Body of pancreas (tissue), 4 donors: Measurements from ENCODE around the gene SETD2.

Experiments
- POLR2A ChIP-seq, 3 donors: fragments of 450-650 bp; IDR thresholded peaks; one replicate each; pipeline ENCODE4 v1.6.1; 2016; ENCODE audit warnings: antibody characterized with exemption in 3 of 3, mild to moderate bottlenecking in 2 of 3
- TF ChIP-seq, protein P1 (sequence below), 7 experiments: fragments of 450-650 bp in 4 of 7; fragments of 200-600 bp in 3 of 7; sonication (generic) in 3 of 7; IDR thresholded peaks; one replicate each; pipeline ENCODE4 v1.5.1; 2016 to 2019; ENCODE audit warnings: antibody characterized with exemption in 7 of 7

- TF ChIP-seq, protein P1, sequence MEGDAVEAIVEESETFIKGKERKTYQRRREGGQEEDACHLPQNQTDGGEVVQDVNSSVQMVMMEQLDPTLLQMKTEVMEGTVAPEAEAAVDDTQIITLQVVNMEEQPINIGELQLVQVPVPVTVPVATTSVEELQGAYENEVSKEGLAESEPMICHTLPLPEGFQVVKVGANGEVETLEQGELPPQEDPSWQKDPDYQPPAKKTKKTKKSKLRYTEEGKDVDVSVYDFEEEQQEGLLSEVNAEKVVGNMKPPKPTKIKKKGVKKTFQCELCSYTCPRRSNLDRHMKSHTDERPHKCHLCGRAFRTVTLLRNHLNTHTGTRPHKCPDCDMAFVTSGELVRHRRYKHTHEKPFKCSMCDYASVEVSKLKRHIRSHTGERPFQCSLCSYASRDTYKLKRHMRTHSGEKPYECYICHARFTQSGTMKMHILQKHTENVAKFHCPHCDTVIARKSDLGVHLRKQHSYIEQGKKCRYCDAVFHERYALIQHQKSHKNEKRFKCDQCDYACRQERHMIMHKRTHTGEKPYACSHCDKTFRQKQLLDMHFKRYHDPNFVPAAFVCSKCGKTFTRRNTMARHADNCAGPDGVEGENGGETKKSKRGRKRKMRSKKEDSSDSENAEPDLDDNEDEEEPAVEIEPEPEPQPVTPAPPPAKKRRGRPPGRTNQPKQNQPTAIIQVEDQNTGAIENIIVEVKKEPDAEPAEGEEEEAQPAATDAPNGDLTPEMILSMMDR (IDR thresholded peaks at IDR 0.05): no peak
- TF ChIP-seq POLR2A (IDR thresholded peaks at IDR 0.05): no peak
Measured at GRCh38 chr3:47186285-47186684, 22.4 kb upstream of the SETD2 start.
